Measurements from ENCODE around the gene LTBP2.

GRCh38 chr14:74554742-74555362, 57.2 kb downstream of the LTBP2 start:
- no peak for TF ChIP-seq POLR2A (IDR thresholded peaks at IDR 0.05; ENCODE audit: low read length)
- TF ChIP-seq GATA1 (IDR thresholded peaks at IDR 0.05; ENCODE audit: low read depth, low read length) = no peak
